GM21528 (cell line): ENCODE results near the gene YES1.
"Not testable (repeated sequence)": the region's sequence is repeated elsewhere in the genome, so short reads cannot be mapped to it uniquely, and the experiment has no call there.

Source experiments
- ATAC-seq: cut with Tn5 transposase; IDR thresholded peaks from one replicate; pipeline ENCODE4 v1.9.1; 2021; ENCODE audit warnings: mild to moderate bottlenecking, moderate library complexity; ENCODE audit not compliant: unreplicated experiment, low FRiP score

Gene YES1

DNA sequence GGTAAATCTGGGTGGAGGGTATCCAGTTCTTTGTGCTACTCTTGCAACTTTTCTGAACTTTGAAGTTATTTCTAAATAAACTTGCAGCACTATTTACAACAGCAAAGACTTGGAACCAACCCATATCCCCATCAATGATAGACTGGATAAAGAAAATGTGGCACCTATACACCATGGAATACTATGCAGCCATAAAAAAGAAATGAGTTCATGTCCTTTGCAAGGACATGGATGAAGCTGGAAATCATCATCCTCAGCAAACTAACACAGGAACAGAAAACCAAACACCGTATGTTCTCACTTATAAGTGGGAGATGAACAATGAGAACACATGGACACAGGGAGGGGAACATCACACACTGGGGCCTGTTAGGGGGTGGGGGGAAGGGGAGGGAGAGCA, 16.7 kb downstream of the YES1 start:
- not testable (repeated sequence) for ATAC-seq

GRCh38 chr18:789397-789796, 22.6 kb downstream of the YES1 start:
- ATAC-seq, result no peak

- no peak for ATAC-seq
Observed at GRCh38 chr18:785242-785641, 26.8 kb downstream of the YES1 start.

DNA sequence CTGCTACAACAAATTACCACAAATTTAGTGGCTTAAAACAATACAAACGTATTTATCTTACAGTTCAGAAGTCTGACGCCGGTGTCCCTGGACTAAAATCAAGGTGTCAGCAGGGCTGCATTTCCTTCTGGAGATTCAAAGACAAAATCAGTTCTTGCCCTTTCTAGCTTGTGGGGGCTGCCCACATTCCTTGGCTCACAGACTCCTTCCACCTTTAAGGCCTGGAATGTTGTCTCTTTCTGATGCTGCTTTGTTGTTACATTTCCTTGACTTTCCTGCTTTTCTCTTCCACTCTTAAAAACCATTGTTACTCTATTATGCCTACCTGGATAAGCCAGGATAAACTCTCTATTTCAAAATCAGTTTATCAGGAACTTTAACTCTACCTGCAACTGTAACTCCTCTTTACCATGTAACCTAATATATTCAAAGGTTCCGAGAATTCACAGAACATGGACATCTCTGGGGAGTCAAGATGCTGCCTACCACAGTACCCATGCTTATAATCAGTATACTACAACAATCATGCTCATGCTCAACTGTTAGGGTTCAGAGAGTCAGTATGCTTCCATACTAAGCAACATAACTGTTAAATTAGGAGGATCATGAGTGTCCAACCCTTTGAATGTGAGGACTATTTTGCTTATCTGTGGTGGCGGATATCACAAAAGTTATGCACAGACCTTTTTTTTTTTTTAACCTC, 27.4 kb downstream of the YES1 start:
- no peak for ATAC-seq

DNA sequence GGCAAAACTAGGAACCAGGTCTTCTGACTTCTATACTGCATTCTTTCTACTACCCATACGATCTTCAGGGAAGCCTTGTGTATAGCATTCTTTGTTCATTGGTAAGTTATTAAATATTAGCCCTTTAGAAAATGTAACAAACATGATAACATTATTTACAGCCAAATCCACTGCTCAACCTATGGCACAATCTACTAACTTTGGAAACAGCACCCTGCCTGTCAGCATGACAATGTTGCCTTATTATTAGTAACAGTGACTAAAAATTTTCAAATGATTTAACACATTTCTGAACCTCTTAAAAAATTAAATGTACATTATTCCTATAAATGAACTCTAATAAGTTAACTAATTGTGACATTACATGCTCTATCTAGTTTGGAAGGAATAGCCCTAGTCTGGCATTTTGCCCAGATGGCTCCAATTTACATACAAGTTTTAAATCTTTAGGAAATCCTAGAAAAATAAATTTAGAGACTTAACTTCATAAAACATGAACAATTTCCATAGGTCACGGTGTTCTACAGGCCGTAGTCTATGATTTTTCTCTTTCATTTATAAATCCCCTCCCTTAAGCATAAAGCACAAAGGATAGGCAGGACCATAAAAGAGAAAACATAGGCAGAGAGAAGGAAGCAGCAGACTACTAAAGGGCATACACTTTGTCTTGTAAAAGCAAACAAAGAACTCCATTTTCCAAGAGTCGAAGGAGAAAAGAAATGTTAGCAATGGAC, 33.7 kb downstream of the YES1 start:
- no peak for ATAC-seq

- ATAC-seq, result no peak
Observed at GRCh38 chr18:777021-777420, 35.0 kb downstream of the YES1 start.

GRCh38 chr18:776044-776443, 36.0 kb downstream of the YES1 start:
- ATAC-seq, result not testable (repeated sequence)

DNA sequence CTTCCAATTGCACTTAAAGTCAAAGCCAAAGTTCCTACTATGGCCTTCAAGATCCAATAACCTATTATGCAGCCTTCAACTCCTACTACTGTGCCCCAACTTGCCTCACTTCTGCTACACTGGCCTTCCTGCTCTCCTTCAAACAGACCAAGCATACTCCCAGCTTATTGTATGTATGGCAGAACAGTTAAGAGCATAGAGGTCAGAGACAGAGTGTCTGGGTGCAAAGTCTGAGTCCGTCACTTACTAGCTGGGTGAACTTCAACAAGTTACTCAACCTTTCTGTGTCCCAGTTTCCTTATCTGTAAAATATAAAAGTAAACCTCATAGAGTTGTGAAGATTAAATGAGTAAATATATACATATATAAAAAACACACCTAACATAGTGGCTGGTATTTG, 37.2 kb downstream of the YES1 start:
- no peak for ATAC-seq

DNA sequence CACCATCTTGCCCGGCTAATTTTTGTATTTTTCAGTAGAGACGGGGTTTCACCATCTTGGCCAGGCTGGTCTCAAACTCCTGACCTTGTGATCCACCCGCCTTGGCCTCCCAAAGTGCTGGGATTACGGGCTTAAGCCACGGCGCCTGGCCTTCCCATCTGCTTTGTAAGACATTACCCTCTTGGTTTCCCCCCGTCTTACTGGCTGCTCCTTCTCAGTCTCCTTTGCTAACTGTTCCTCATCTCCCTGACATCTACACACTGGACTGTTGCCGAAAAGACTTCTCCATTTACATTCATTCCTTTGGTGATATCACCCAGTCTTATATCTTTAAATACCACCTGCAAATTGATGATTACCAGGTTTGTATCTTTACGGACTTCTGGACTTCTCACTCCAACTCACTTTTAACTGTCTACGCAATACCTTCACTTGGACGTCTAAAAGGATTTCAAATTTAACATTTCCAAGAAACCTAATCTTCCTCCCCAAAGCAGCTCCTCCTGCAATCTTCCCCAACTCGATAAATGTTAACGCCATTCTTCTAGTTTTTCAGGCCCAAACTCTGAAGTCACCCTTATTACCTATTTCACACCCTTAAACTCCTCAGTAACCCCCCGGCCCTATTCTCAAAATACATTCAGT, 37.9 kb downstream of the YES1 start:
- ATAC-seq, result no peak

GRCh38 chr18:770583-770961, 41.5 kb downstream of the YES1 start:
- no peak for ATAC-seq

DNA sequence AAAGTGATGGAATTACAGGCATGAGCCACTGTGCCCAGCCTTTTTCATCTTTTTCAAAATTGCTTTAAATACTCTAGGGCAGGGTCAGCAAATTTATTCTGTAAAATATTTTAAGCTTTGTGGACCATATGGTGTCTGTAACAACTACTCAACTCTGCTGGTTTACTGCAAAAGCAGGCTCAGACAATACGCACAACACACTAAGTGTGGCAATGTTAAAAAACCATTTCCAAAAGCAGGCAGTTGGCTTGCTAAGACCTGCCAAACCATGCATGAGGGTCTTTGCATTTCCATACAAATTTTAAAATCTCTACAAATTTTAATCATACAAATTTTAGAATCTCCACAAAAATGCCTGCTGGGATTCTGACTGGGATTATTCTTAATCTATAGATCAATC, 44.1 kb downstream of the YES1 start:
- no peak for ATAC-seq

- no peak for ATAC-seq
Observed at GRCh38 chr18:767084-767882, 44.8 kb downstream of the YES1 start.

GRCh38 chr18:766550-766860, 45.5 kb downstream of the YES1 start:
- no peak for ATAC-seq

DNA sequence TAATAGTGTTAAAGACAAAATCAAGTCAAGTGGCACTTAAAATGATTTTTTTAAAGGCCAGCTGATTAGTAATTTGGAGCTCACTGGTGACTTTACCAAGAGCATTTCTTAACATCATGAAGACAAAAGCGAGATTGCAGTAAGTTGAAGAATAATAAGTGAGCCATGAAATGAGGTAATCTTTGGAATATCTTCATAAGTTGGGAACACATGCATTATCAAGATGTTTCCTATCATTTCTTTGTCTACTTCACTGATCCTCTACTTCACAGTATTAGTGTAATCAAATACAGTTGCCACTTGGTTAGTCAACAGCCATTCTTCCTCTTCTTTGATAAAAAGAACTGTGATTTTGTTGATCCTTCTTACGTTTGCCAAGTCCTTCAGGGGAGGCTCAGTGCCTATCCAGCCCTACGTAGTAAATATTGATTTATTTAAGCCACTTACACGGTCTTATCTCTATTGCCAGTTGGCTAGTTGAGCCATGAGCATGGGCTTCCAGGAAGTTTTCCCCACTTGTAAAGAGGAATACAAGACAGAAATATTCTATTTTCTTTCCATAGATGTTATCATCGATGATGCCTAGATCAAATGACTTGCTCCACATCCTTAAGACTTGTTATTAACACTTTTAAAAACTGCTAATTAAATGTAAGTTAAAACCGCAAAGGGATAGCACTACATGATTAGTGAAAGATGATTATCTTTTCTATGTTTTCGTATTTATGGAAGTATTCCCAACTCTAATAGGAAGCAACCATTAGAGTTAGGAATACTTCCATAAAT, 46.1 kb downstream of the YES1 start:
- ATAC-seq, result no peak

GRCh38 chr18:759864-760263, 52.2 kb downstream of the YES1 start:
- ATAC-seq, result not testable (repeated sequence)

GRCh38 chr18:755506-755905, 56.5 kb downstream of the YES1 start:
- no peak for ATAC-seq

DNA sequence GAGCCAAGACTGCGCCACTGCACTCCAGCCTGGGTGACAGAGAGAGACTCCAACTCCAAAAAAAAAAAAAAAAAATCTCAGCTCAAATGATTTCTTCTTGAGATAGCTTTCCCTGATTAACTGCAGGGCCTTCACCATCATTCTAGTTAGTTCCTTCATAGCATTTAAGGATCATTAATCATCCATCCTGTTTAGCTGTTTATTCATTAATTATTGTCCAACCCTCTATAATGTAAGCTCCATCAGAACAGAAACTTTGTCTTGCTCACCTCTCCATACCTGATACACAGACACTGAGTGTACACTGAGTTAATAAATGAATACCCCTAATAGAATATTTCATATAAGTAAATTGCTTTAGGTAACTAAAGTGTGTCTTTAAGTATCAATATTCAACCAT, 57.4 kb downstream of the YES1 start:
- no peak for ATAC-seq

GRCh38 chr18:750456-750855, 61.6 kb downstream of the YES1 start:
- no peak for ATAC-seq

DNA sequence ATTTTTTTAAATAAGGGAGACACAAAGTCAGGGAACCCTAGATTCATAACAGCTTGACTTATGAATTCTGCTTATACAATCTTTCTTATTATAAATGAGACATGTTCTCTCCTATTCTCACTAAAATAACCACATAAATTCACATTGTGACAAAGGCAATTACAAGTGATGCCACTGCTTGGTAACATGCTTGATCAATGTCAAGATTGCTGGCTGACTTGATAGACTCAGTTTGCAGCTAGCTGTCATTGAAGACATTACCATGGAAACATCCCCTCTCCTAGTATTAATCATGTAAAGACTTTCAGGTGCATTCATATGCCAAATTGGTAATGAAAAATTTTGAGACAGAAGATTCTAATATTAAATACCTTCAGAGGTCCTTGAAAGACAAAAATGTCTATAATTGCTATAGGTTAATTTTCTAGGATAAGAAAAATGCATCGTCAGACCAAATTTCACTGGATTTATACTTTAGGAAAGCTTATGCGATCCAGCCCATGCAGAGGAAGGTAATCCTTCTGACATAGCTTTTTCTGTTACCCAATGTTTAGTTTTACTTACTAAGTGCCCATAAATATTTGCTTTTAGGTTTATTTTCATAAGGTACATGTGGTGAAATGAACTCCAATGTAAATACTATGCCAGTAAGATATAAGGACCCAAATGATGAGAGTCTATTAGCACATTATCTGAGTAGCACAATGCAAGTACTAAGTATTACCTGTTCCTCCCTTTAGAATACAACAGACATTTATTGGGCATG, 67.0 kb downstream of the YES1 start:
- no peak for ATAC-seq
